ENCODE measurements around the gene CEP350.
"Not testable (repeated sequence)": the region's sequence is repeated elsewhere in the genome, so short reads cannot be mapped to it uniquely, and the experiment has no call there.

Gene CEP350

DNA sequence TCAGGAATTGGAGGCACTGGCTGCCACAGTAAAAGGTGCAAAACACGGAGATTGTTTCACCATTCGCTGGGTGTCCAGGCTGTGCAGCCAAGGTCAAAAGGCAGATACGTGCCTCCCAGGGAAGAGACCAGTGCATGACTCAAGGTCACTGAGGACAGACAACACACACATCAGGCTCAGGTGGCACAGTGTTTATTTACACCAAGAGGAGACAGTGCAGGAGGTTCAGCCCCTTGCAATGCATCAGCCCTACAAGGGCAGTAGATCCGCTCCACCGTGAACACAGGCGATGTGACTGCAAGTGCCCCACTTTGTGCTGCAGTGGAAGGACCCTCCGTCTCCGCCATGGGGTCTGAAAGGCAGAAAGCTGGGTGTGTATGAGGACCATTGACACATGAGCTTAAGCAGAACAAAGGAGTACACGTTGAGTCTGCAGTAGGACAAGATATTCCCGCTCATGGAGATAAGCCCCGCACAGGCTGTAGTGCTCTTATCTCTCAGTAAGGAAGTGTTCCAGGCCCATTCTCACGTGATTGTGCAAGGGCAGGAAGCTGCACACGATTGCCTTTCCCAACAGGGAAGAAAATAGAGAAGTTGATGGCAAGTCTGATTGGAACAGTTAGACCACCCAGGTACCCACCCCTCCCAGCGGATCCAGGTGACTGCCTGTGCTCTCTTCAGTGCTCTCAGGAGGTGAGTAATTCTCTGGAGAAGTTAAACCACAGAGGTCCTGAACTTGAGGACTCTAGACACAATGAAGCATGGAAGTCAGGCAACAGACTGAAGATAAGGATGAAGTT lies 162.6 kb downstream of the CEP350 start:
- TF ChIP-seq, protein P1, sequence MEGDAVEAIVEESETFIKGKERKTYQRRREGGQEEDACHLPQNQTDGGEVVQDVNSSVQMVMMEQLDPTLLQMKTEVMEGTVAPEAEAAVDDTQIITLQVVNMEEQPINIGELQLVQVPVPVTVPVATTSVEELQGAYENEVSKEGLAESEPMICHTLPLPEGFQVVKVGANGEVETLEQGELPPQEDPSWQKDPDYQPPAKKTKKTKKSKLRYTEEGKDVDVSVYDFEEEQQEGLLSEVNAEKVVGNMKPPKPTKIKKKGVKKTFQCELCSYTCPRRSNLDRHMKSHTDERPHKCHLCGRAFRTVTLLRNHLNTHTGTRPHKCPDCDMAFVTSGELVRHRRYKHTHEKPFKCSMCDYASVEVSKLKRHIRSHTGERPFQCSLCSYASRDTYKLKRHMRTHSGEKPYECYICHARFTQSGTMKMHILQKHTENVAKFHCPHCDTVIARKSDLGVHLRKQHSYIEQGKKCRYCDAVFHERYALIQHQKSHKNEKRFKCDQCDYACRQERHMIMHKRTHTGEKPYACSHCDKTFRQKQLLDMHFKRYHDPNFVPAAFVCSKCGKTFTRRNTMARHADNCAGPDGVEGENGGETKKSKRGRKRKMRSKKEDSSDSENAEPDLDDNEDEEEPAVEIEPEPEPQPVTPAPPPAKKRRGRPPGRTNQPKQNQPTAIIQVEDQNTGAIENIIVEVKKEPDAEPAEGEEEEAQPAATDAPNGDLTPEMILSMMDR (IDR thresholded peaks at IDR 0.05; ENCODE audit: borderline replicate concordance, insufficient read depth, low read depth, low read length) = no peak

GRCh38 chr1:180117764-180118116 lies 163.1 kb downstream of the CEP350 start:
- no peak overlapping the region for H3K4me3 ChIP-seq (ENCODE audit: low read depth, low read length)
- TF ChIP-seq, protein P1 (IDR thresholded peaks at IDR 0.05; ENCODE audit: borderline replicate concordance, insufficient read depth, low read depth, low read length) = no peak

More for the DNA sequence above, 162.6 kb downstream of the CEP350 start:
- no peak overlapping the region for H3K4me3 ChIP-seq (ENCODE audit: low read depth, low read length)

- H3K4me3 ChIP-seq (ENCODE audit: low read depth, low read length) = no peak overlapping the region
- TF ChIP-seq, protein P1 (IDR thresholded peaks at IDR 0.05; ENCODE audit: borderline replicate concordance, insufficient read depth, low read depth, low read length) = no peak
Observed at GRCh38 chr1:180119837-180120236, 165.2 kb downstream of the CEP350 start.

DNA sequence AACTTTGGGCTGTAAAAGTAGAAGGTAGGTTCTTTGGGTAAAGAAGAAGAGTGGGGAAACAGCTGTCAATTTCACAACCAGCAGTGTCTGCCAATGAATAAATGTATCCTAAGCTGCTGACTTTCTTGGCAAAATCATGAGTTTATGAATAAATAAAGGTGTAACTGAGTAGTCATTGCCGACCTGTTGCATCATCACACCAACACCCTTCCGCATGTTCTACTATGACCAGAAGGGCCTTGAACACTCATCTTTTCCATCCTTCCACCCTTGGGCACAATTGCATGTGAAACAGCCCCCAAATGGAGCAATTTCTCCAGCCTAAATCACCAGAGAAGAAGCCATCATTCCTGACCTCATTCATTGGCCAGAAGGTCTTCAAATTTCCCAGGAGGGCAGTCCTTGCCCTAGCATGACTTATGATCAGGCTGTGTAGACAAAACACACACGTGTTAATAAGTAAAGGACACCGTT lies 168.9 kb downstream of the CEP350 start:
- TF ChIP-seq, protein P1 (IDR thresholded peaks at IDR 0.05; ENCODE audit: borderline replicate concordance, insufficient read depth, low read depth, low read length) = no peak
- H3K4me3 ChIP-seq (ENCODE audit: low read depth, low read length) = no peak overlapping the region

DNA sequence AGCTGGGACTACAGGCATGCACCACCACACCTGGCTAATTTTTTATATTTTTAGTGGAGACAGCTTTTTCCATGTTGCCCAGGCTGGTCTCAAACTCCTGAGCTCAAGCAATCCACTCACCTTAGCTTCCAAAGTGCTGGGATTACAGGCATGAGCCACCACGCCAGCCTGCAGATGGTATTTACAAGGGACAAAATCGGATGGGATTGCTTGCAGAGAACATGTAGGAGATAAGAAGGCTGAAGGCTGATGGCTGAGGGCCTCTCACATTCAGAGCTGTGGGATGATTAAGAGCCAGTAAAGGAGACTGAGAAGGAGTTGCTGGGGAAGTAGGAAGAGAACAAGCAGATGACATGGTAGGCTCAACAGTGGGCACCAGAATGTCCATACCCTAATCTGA lies 176.0 kb downstream of the CEP350 start:
- TF ChIP-seq, protein P1 (IDR thresholded peaks at IDR 0.05; ENCODE audit: borderline replicate concordance, insufficient read depth, low read depth, low read length) = no peak
- no peak overlapping the region for H3K4me3 ChIP-seq (ENCODE audit: low read depth, low read length)

DNA sequence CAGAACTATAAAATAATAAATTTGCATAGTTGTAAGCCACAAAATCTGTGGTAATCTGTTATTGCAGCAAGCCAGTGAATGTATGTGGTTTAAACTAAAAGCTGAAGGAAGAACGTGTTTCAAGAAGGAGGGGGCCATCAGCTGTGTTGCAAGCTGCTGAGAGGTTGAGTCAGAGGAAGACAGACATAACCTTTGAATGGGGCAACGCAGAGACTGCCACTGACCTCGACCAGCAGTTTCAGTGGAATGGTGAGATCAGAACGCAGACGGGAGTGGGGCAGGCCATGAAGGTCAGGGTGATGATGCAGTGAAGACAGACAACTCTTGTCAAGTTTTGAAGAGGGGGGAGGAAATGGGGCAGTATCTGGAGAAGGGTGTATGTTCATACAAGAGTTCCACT lies 176.9 kb downstream of the CEP350 start:
- H3K4me3 ChIP-seq (ENCODE audit: low read depth, low read length) = no peak overlapping the region
- TF ChIP-seq, protein P1 (IDR thresholded peaks at IDR 0.05; ENCODE audit: borderline replicate concordance, insufficient read depth, low read depth, low read length) = no peak

DNA sequence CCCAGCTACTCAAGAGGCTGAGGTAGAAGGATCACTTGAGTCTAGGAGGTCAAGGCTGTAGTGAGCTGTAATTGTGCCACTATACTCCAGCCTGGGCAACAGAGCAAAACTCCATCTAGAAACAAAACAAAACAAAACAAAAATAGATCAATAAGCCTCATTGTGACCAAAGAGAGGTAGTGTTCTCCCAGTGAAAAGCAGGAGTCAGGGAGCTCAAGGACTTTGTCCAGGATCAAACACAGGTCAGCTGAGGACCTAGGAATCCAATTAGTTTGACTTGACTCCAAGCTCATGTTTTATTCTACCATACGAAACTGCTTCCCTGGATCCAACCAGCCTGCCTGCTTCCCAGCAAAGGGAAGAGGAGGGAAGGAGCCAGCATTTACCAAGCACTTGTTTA lies 178.6 kb downstream of the CEP350 start:
- H3K4me3 ChIP-seq (ENCODE audit: low read depth, low read length) = no peak overlapping the region
- TF ChIP-seq, protein P1 (IDR thresholded peaks at IDR 0.05; ENCODE audit: borderline replicate concordance, insufficient read depth, low read depth, low read length) = no peak

DNA sequence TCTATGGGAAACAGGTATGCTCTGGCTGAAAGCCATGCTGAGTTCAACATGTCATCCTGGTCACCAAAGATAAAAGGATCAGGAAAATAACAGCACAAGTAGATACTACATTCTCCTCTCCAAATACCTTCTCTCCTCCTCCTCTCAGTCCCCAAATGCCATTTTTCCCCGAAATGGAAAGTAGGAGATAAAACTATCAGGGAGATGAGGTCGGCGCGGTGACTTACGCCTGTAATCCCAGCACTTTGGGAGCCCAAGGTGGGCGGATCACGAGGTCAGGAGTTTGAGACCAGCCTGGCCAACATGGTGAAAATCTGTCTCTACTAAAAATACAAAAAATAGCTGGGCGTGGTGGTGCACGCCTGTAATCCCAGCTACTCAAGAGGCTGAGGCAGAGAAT lies 179.1 kb downstream of the CEP350 start:
- H3K4me3 ChIP-seq (ENCODE audit: low read depth, low read length) = not testable (repeated sequence)

Measured in GM12875 (cell line).